ENCODE results near the gene HRH1.
"Not testable (repeated sequence)": the region's sequence is repeated elsewhere in the genome, so short reads cannot be mapped to it uniquely, and the experiment has no call there.

The HRH1 gene

GRCh38 chr3:11154036-11154952 lies at the start of gene HRH1:
HRH1 (plus strand) TSS chr3:11154493; CDS start chr3:11259038, 104,545 bp downstream.
- no peak for DNase-seq (ENCODE audit: low read depth in 2 of 2)

- not testable (repeated sequence) for DNase-seq (ENCODE audit: low read depth in 2 of 2)
Measured at GRCh38 chr3:11113316-11113715, 41.0 kb upstream of the HRH1 start.

- DNase-seq (ENCODE audit: low read depth in 2 of 2): no peak
Measured at GRCh38 chr3:11115548-11115947, 38.7 kb upstream of the HRH1 start.

GRCh38 chr3:11116336-11117059 lies 37.8 kb upstream of the HRH1 start:
- DNase-seq (ENCODE audit: low read depth in 2 of 2): no peak

GRCh38 chr3:11117591-11117990 lies 36.7 kb upstream of the HRH1 start:
- no peak for DNase-seq (ENCODE audit: low read depth in 2 of 2)

GRCh38 chr3:11118181-11118682 lies 36.1 kb upstream of the HRH1 start:
- no peak for DNase-seq (ENCODE audit: low read depth in 2 of 2)

- no peak for DNase-seq (ENCODE audit: low read depth in 2 of 2)
Measured at GRCh38 chr3:11120091-11120805, 34.0 kb upstream of the HRH1 start.

GRCh38 chr3:11126653-11127052 lies 27.6 kb upstream of the HRH1 start:
- no peak for DNase-seq (ENCODE audit: low read depth in 2 of 2)

- no peak for DNase-seq (ENCODE audit: low read depth in 2 of 2)
Measured at GRCh38 chr3:11128682-11129632, 25.3 kb upstream of the HRH1 start.

- no peak for DNase-seq (ENCODE audit: low read depth in 2 of 2)
Measured at GRCh38 chr3:11130385-11130784, 23.9 kb upstream of the HRH1 start.

- DNase-seq (ENCODE audit: low read depth in 2 of 2): no peak
Measured at GRCh38 chr3:11131371-11131770, 22.9 kb upstream of the HRH1 start.

GRCh38 chr3:11131886-11132285 lies 22.4 kb upstream of the HRH1 start:
- not testable (repeated sequence) for DNase-seq (ENCODE audit: low read depth in 2 of 2)

GRCh38 chr3:11132861-11133260 lies 21.4 kb upstream of the HRH1 start:
- DNase-seq (ENCODE audit: low read depth in 2 of 2): no peak

GRCh38 chr3:11134794-11135193 lies 19.5 kb upstream of the HRH1 start:
- no peak for DNase-seq (ENCODE audit: low read depth in 2 of 2)

GRCh38 chr3:11136116-11136515 lies 18.2 kb upstream of the HRH1 start:
- DNase-seq (ENCODE audit: low read depth in 2 of 2): no peak

GRCh38 chr3:11136830-11137626 lies 17.3 kb upstream of the HRH1 start:
- no peak for DNase-seq (ENCODE audit: low read depth in 2 of 2)

- no peak for DNase-seq (ENCODE audit: low read depth in 2 of 2)
Measured at GRCh38 chr3:11137627-11137959, 16.7 kb upstream of the HRH1 start.

- DNase-seq (ENCODE audit: low read depth in 2 of 2): no peak
Measured at GRCh38 chr3:11138371-11138770, 15.9 kb upstream of the HRH1 start.

GRCh38 chr3:11140030-11140712 lies 14.1 kb upstream of the HRH1 start:
- DNase-seq (ENCODE audit: low read depth in 2 of 2): no peak

GRCh38 chr3:11140713-11141104 lies 13.6 kb upstream of the HRH1 start:
- no peak for DNase-seq (ENCODE audit: low read depth in 2 of 2)

Measured in activated CD8-positive, alpha-beta memory T cell treated with anti-CD3 and anti-CD28 coated beads for 4 hours (primary cell).